22Rv1 (cell line): ENCODE measurements around the gene AFAP1L2.

Source experiments
- H3K27ac ChIP-seq: fragments of 450-650 bp; 2 replicates; pipeline ENCODE4 v1.5.1; 2017
- CTCF ChIP-seq: fragments of 450-650 bp; IDR thresholded peaks from 2 replicates; pipeline ENCODE4 v1.5.1; 2017; ENCODE audit warnings: mild to moderate bottlenecking
- ZFX ChIP-seq: fragments of 450-650 bp; IDR thresholded peaks from 2 replicates; pipeline ENCODE4 v1.6.1; 2017; ENCODE audit warnings: antibody characterized with exemption, borderline replicate concordance

AFAP1L2 gene

DNA sequence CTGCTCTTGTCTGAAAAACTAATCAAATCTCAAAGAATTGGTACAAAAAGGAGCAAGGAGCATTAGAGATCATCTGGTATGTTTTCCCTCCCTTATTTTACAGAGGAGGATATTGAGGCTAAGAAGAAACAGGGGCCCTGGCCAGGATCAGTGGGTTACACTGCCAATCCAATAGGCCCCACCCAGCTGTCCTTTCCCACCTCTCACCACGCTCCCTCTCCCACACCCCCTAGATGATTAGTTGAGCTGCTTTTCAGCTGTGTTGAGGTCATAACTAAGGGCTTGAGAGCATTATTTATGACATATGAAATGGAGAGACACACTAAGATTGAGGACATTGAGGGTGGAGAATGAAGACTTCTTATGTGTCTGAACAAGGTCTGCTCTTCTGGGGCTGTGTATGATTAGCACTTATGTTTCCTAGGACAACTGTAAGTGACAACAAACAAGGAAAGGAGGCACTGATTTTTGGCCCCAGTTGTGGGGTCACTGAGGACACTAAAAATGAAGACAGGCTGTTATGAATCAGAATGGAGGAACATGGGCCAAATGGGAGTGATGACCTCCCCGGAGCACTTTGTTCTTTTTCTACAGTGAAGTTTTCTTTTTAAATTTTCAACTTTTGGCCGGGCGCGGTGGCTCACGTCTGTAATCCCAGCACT, 138.8 kb downstream of the AFAP1L2 start:
- TF ChIP-seq ZFX (no peak), CTCF (no peak)
- no peak overlapping the region for H3K27ac ChIP-seq

GRCh38 chr10:114262496-114262895, 141.8 kb downstream of the AFAP1L2 start:
- no peak overlapping the region for H3K27ac ChIP-seq
- no peak for TF ChIP-seq CTCF
- TF ChIP-seq ZFX, result no peak

GRCh38 chr10:114261076-114261475, 143.2 kb downstream of the AFAP1L2 start:
- TF ChIP-seq ZFX, result no peak
- no peak for TF ChIP-seq CTCF
- H3K27ac ChIP-seq, result no peak overlapping the region

DNA sequence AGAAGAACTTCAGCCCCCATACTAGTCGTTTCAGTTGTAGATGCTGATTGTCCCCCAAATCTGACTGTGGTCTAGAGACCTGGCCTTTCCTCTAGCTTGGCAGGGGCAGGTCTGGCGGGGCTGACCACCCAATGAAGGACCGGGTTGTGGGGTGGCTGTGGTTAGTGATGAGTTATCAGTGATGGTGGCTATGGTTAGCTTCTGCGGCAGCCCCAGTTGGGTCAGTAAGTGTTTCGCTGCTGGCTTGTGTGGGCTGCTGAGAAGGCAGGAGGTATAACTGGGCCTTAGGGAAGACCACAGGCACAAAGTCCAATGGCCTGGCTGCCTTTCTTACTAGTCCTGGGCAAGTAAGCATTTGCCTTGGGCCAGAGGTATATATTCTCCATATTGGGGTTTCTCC, 143.9 kb downstream of the AFAP1L2 start:
- no peak overlapping the region for H3K27ac ChIP-seq
- TF ChIP-seq CTCF (no peak), ZFX (no peak)

- no peak overlapping the region for H3K27ac ChIP-seq
- TF ChIP-seq CTCF (no peak), ZFX (no peak)
Measured at GRCh38 chr10:114259824-114260223, 144.5 kb downstream of the AFAP1L2 start.

GRCh38 chr10:114258274-114258840, 145.9 kb downstream of the AFAP1L2 start:
- TF ChIP-seq ZFX (no peak), CTCF (no peak)
- H3K27ac ChIP-seq, result no peak overlapping the region

GRCh38 chr10:114257498-114257897, 146.8 kb downstream of the AFAP1L2 start:
- no peak for TF ChIP-seq CTCF
- no peak for TF ChIP-seq ZFX
- no peak overlapping the region for H3K27ac ChIP-seq
